Measurements from ENCODE around the gene ADAR.

DNA sequence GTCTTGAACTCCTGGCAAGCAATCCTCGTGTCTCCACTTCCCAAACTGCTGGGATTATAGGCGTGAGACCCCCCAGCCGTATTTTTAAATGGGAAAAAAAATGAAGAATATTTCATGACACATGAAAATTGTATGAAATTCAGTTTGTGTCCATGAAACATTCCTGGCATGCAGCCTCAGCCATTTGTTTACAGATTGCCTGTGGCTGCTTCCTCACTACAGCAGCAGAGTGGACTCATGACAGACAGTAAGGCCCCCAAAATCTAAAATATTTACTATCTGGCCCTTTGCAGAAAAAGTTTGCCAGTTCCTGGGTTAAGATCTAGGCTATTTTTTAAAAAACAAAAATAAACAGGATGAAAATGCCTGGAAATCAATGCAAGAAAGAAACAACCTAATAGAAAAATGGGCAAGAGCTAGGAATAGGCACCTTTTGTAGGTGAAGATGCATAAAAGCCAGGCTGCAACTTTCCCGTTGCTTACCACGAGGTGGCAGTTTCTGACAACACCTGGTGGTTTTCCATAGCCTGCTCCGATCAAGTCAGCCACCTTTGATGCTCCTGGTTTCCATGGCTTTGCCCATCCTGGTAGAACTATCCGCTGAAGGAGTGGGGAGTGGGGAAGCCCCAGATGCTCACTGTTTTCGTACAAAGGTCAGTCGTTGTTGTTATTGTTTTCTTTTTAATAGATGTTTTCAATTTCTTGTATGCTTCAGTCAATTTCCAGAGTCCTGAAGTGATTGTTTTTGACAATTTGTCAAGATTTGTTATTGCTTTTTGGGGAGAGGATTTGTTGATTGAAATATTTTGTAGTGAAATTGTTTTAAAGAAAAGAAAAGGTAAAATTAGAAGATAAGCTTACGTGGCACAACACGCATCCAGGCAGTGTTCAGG lies 73.8 kb downstream of the ADAR start:
- TF ChIP-seq, protein P1, sequence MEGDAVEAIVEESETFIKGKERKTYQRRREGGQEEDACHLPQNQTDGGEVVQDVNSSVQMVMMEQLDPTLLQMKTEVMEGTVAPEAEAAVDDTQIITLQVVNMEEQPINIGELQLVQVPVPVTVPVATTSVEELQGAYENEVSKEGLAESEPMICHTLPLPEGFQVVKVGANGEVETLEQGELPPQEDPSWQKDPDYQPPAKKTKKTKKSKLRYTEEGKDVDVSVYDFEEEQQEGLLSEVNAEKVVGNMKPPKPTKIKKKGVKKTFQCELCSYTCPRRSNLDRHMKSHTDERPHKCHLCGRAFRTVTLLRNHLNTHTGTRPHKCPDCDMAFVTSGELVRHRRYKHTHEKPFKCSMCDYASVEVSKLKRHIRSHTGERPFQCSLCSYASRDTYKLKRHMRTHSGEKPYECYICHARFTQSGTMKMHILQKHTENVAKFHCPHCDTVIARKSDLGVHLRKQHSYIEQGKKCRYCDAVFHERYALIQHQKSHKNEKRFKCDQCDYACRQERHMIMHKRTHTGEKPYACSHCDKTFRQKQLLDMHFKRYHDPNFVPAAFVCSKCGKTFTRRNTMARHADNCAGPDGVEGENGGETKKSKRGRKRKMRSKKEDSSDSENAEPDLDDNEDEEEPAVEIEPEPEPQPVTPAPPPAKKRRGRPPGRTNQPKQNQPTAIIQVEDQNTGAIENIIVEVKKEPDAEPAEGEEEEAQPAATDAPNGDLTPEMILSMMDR (IDR thresholded peaks at IDR 0.05): peak in 1 of 4 experiments; percentile 10
- TF ChIP-seq POLR2AphosphoS5 (IDR thresholded peaks at IDR 0.05): no peak
- no peak for TF ChIP-seq EP300 (IDR thresholded peaks at IDR 0.05)
